IMR-90 (cell line): ENCODE data around the gene ZMIZ1.

Experiments
- BHLHE40 ChIP-seq: fragments of 150-350 bp; IDR thresholded peaks from 2 replicates; pipeline ENCODE4 v1.6.1; 2016; ENCODE audit warnings: mild to moderate bottlenecking, low read depth, low read length
- CEBPB ChIP-seq: IDR thresholded peaks from 2 replicates; pipeline ENCODE4 v1.6.1; 2012; ENCODE audit warnings: low read depth, low read length, improper control_type of control experiment
- CHD1 ChIP-seq: IDR thresholded peaks from 2 replicates; pipeline ENCODE4 v1.6.1; 2012; ENCODE audit warnings: low read depth, low read length, improper control_type of control experiment
- CTCF ChIP-seq: conservative IDR thresholded peaks from 2 replicates; pipeline ENCODE4 v1.5.1; 2012; ENCODE audit warnings: mild to moderate bottlenecking, low read depth, low read length, improper control_type of control experiment
- ELK1 ChIP-seq: fragments of 150-350 bp; IDR thresholded peaks from 2 replicates; pipeline ENCODE4 v1.6.1; 2016; ENCODE audit warnings: low read depth, mild to moderate bottlenecking, low read length, moderate library complexity, borderline replicate concordance
- FOS ChIP-seq: fragments of 150-350 bp; IDR thresholded peaks from 2 replicates; pipeline ENCODE4 v1.6.1; 2016; ENCODE audit warnings: low read depth, low read length
- MAFK ChIP-seq: IDR thresholded peaks from 2 replicates; pipeline ENCODE4 v1.6.1; 2012; ENCODE audit warnings: low read depth, low read length, improper control_type of control experiment
- MAZ ChIP-seq: IDR thresholded peaks from 2 replicates; pipeline ENCODE4 v1.6.1; 2012; ENCODE audit warnings: low read depth, mild to moderate bottlenecking, low read length, improper control_type of control experiment, moderate library complexity, borderline replicate concordance
- NFE2L2 ChIP-seq: fragments of 150-350 bp; IDR thresholded peaks from 2 replicates; pipeline ENCODE4 v1.6.1; 2016; ENCODE audit warnings: low read depth, mild to moderate bottlenecking, low read length
- POLR2A ChIP-seq: IDR thresholded peaks from 2 replicates; pipeline ENCODE4 v1.6.1; 2012; ENCODE audit warnings: mild to moderate bottlenecking, low read depth, low read length
- RAD21 ChIP-seq: IDR thresholded peaks from 2 replicates; pipeline ENCODE4 v1.6.1; 2012; ENCODE audit warnings: low read length, improper control_type of control experiment
- RCOR1 ChIP-seq: IDR thresholded peaks from 2 replicates; pipeline ENCODE4 v1.6.1; 2012; ENCODE audit warnings: mild to moderate bottlenecking, low read length, improper control_type of control experiment; ENCODE audit not compliant: insufficient replicate concordance
- SMC3 ChIP-seq: fragments of 150-350 bp; IDR thresholded peaks from 2 replicates; pipeline ENCODE4 v1.6.1; 2016; ENCODE audit warnings: low read depth, mild to moderate bottlenecking, antibody characterized with exemption, low read length, moderate library complexity
- USF2 ChIP-seq: fragments of 150-350 bp; IDR thresholded peaks from 2 replicates; pipeline ENCODE4 v1.6.1; 2017; ENCODE audit warnings: mild to moderate bottlenecking, antibody characterized with exemption, low read length, low read depth

- TF ChIP-seq CTCF: no peak
- no peak for TF ChIP-seq SMC3
- TF ChIP-seq POLR2A: no peak
- no peak for TF ChIP-seq ELK1
- no peak for TF ChIP-seq USF2
- TF ChIP-seq MAZ: no peak
- no peak for TF ChIP-seq RAD21
- TF ChIP-seq RCOR1: no peak
- TF ChIP-seq FOS: no peak
- no peak for TF ChIP-seq MAFK
- no peak for TF ChIP-seq BHLHE40
- TF ChIP-seq NFE2L2: no peak
- TF ChIP-seq CEBPB: no peak
- no peak for TF ChIP-seq CHD1
Observed at GRCh38 chr10:79054203-79055099, 14.3 kb upstream of the ZMIZ1 start.
